GM12878 (cell line): ENCODE measurements around the gene KANSL3. TPM values are rescaled to one million over a fixed set of nuclear protein-coding genes. Genes with fewer than 3 reads are reported as not detected.

ENCODE experiments used
- ATAC-seq: fragments of 200-7000 bp; cut with Tn5 transposase; 3 replicates; pipeline ENCODE4 v1.9.1; 2020; ENCODE audit warnings: mild to moderate bottlenecking, moderate library complexity
- BruUV-seq: library from RNA; stranded (reverse); fragments of 400-500 nt; replicated peaks from 2 replicates; lab custom pipeline; 2021; lab: Mats Ljungman, UMichigan
- CTCF ChIA-PET: fragments of 300-600 bp; sonication (Branson Sonifier 250); formaldehyde crosslinking; extraction: SDS; loops from one replicate; lab custom pipeline; 2021; ENCODE audit warnings: inconsistent platforms; lab: Yijun Ruan, JAX
- POLR2A ChIA-PET: fragments of 350-600 bp; formaldehyde crosslinking; extraction: SDS; loops from one replicate; lab custom pipeline; 2021; ENCODE audit warnings: inconsistent platforms; lab: Charles Lee
- RAD21 ChIA-PET: fragments of 300-600 bp; sonication (Branson Sonifier 250); formaldehyde crosslinking; loops from one replicate; lab custom pipeline; 2023; ENCODE audit warnings: antibody characterized with exemption; ENCODE audit not compliant: unreplicated experiment; lab: Charles Lee
- SMC1A ChIA-PET: fragments of 300-600 bp; sonication (Branson Sonifier 250); formaldehyde crosslinking; loops from one replicate; lab custom pipeline; 2023; ENCODE audit not compliant: unreplicated experiment, uncharacterized antibody; lab: Charles Lee
- DNase-seq: peaks from one replicate; pipeline ENCODE4 v3.0.0-alpha.2; 2011; ENCODE audit warnings: low read depth, low spot score
- FAIRE-seq: peaks from 3 replicates; lab custom pipeline; 2011; peaks lifted over from hg19 to GRCh38; lab: Jason Lieb, UNC
- H2AFZ ChIP-seq: 2 replicates; pipeline ENCODE4 v1.6.0; 2011; ENCODE audit warnings: low read depth, low read length, control low read depth; ENCODE audit not compliant: control insufficient read depth
- H3K27ac ChIP-seq: 2 replicates; pipeline ENCODE4 v1.5.1; 2011; ENCODE audit warnings: control low read depth; ENCODE audit not compliant: control insufficient read depth, insufficient read depth
- H3K27me3 ChIP-seq, 2 experiments: replicated peaks in 1 of 2; 2 replicates each; pipeline versions ENCODE4 v1.6.0 to v1.6.1; 2011; ENCODE audit warnings: low read length in 1 of 2; ENCODE audit not compliant: control insufficient read depth in 2 of 2, insufficient read depth in 2 of 2
- H3K36me3 ChIP-seq, 2 experiments: 2 replicates each; pipeline ENCODE4 v1.5.1; 2011; ENCODE audit warnings: low read length in 1 of 2; ENCODE audit not compliant: control insufficient read depth in 2 of 2, insufficient read depth in 2 of 2
- H3K4me1 ChIP-seq: 2 replicates; pipeline ENCODE4 v1.6.1; 2011; ENCODE audit warnings: mild to moderate bottlenecking, low read length, moderate library complexity, mixed read lengths; ENCODE audit not compliant: control insufficient read depth, insufficient read depth
- H3K4me2 ChIP-seq: 2 replicates; pipeline ENCODE4 v1.6.0; 2011; ENCODE audit warnings: control low read depth; ENCODE audit not compliant: control insufficient read depth, insufficient read depth
- H3K4me3 ChIP-seq: fragments of 200-600 bp; sonication (generic); 2 replicates; pipeline ENCODE4 v1.5.1; 2016
- H3K79me2 ChIP-seq: 2 replicates; pipeline ENCODE4 v1.6.0; 2011; ENCODE audit warnings: low read length; ENCODE audit not compliant: control insufficient read depth, insufficient read depth
- H3K9ac ChIP-seq: 2 replicates; pipeline ENCODE4 v1.8.0; 2011; ENCODE audit warnings: low read length, control low read depth, mixed read lengths; ENCODE audit not compliant: control insufficient read depth, insufficient read depth
- H3K9me3 ChIP-seq: replicated peaks from 3 replicates; pipeline ENCODE4 v1.5.1; 2011; ENCODE audit warnings: mild to moderate bottlenecking, low read length; ENCODE audit not compliant: control insufficient read depth, insufficient read depth
- H4K20me1 ChIP-seq: 2 replicates; pipeline ENCODE4 v1.6.0; 2011; ENCODE audit not compliant: control insufficient read depth, insufficient read depth
- IRF3 ChIP-seq: fragments of 450-650 bp; IDR thresholded peaks from 2 replicates; pipeline ENCODE4 v1.6.1; 2014; ENCODE audit warnings: mild to moderate bottlenecking
- PBX3 ChIP-seq: IDR thresholded peaks from 2 replicates; pipeline ENCODE4 v1.6.1; 2011; ENCODE audit warnings: mild to moderate bottlenecking, low read depth, low read length, moderate library complexity; ENCODE audit not compliant: insufficient replicate concordance
- RAD51 ChIP-seq: fragments of 450-650 bp; IDR thresholded peaks from 2 replicates; pipeline ENCODE4 v1.6.1; 2016; ENCODE audit warnings: moderate library complexity, mild to moderate bottlenecking, inconsistent platforms
- RBBP5 ChIP-seq: fragments of 200-600 bp; sonication (generic); conservative IDR thresholded peaks from 2 replicates; pipeline ENCODE4 v1.6.1; 2016
- RELB ChIP-seq: fragments of 450-650 bp; IDR thresholded peaks from 2 replicates; pipeline ENCODE4 v1.6.1; 2017; ENCODE audit warnings: low read depth, mild to moderate bottlenecking, moderate library complexity
- REST ChIP-seq: IDR thresholded peaks from 2 replicates; pipeline ENCODE4 v1.6.1; 2012; ENCODE audit warnings: mild to moderate bottlenecking, low read depth, low read length
- SIX5 ChIP-seq: IDR thresholded peaks from 2 replicates; pipeline ENCODE4 v1.6.1; 2011; ENCODE audit warnings: mild to moderate bottlenecking, low read depth, low read length, moderate library complexity; ENCODE audit not compliant: severe bottlenecking
- SREBF1 ChIP-seq: IDR thresholded peaks from 2 replicates; pipeline ENCODE4 v1.6.1; 2012; ENCODE audit warnings: mild to moderate bottlenecking, low read length
- ZNF217 ChIP-seq: fragments of 450-650 bp; IDR thresholded peaks from 2 replicates; pipeline ENCODE4 v1.6.1; 2017; ENCODE audit warnings: antibody characterized with exemption, mild to moderate bottlenecking
- WGBS: methylation state at CpG from one replicate; pipeline ENCODE4 v1.1.6; 2016; ENCODE audit warnings: low lambda C conversion rate; ENCODE audit not compliant: insufficient replicate concordance, insufficient coverage; ENCODE audit errors: missing lambda C conversion rate; 5-methylcytosine and 5-hydroxymethylcytosine counted together
- in situ Hi-C: fragments of 300-500 bp; cut with MboI; formaldehyde crosslinking; loops from 9 replicates; pipeline ENCODE4 v1.14.3; 2018; ENCODE audit warnings: mixed read lengths
- intact Hi-C: fragments of 100-400 bp; cut with micrococcal nuclease; formaldehyde crosslinking; loops from one replicate; pipeline ENCODE4 v1.14.2; 2022; ENCODE audit not compliant: unreplicated experiment
- polyA plus RNA-seq, 11 experiments: library from polyadenylated mRNA; depleted of rRNA in 4 of 11; unstranded in 6 of 11; stranded (reverse) in 5 of 11; fragments of >200 nt; fragmentation: Nextera tagmentation in 4 of 11; fragmentation: Illumina TruSeq in 1 of 11; extraction: Ambion mirVana in 4 of 11; extraction: Trizol in 1 of 11; gene quantifications; 1 replicate in 1 of 11; 2 replicates in 10 of 11; pipeline versions ENCODE4 v1.2.1 to v1.2.3, GENCODE V29; 2011 to 2016; ENCODE audit warnings: inconsistent platforms in 2 of 11, missing spikeins in 2 of 11, low read depth in 1 of 11
- total RNA-seq, 4 experiments: library from RNA; depleted of rRNA in 3 of 4; stranded (reverse); fragments of >200 nt in 3 of 4; fragmentation: Illumina TruSeq in 1 of 4; extraction: Trizol in 1 of 4; gene quantifications; 2 replicates each; pipeline versions ENCODE4 v1.2.1 to v1.2.3, GENCODE V29; 2013 to 2021

Gene KANSL3
- total and polyA plus RNA-seq, 10 of the 15 experiments (the other 5 are each of a cell fraction or from before 2014, with no cell fraction given): 5.6 to 25.9 (median 16.7) TPM

DNA sequence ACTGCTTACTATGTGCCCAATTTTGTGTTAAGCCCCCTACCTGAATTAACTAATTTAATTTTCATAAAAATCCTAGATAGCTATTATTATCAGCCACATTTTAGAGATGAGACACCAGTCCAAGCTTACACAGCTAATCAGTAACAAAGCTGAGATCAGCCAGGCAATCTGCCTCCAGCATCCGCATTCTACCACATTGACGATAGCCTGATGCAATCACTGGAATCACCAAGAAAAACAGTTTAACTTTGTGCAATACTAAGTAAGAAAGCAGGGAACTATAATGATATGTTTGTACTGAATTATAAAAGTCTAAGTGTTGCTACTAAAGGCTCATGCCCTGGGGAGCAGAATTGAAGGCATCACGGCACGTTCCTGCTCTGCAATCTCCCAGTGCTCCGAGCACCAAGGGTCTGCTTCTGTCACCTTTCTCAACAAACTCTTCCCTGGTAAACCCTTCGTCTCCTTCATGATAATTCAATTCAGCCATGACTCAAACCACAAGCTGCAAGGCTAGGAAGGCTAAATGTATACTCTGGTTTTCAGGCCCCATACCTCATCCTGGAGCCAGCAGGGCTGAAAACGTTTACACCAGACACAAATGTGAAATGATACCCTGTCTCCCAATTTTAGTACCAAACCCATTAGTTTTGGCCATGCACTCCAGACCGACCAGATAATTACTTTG lies 19.4 kb downstream of the KANSL3 start:
- ChIA-PET CTCF (interaction anchor here (0.6 kb wide), 1 partner anchor 138 kb away, joined by 3 read pairs; no protein-coding TSS in a partner anchor), POLR2A (no interaction called here), SMC1A (interaction anchor here (0.8 kb wide), 1 partner anchor 10 kb away, joined by 3 read pairs; no protein-coding TSS in a partner anchor), RAD21 (no interaction called here)
- no peak overlapping the region for H3K4me3 ChIP-seq
- WGBS: 83% methylated on average over 8 of the region's 8 CpGs
- no TSS peak for BruUV-seq
- TF ChIP-seq RAD51 (no peak), RELB (no peak), RBBP5 (no peak), ZNF217 (no peak), IRF3 (no peak), SIX5 (no peak), REST (no peak), SREBF1 (no peak), PBX3 (no peak)
- H3K27ac ChIP-seq: no peak overlapping the region
- peaks cover 9 to 16% of the 10 kb centered on the region in 2 experiments; a peak in 3 of 4 replicates for H3K36me3 ChIP-seq
- DNase-seq: no peak
- no peak overlapping the region for H3K9ac ChIP-seq
- H3K79me2 ChIP-seq: no peaks in the 10 kb centered on the region
- H3K4me1 ChIP-seq: no peaks in the 10 kb centered on the region
- H3K4me2 ChIP-seq: no peak overlapping the region
- intact Hi-C loops (no loop called here), in situ Hi-C loops (no loop called here)
- H3K9me3 ChIP-seq: no peaks in the 10 kb centered on the region
- no peak for ATAC-seq
- no peak overlapping the region for H2AFZ ChIP-seq
- no peaks in the 10 kb centered on the region for H3K27me3 ChIP-seq
- no peak for FAIRE-seq
- H4K20me1 ChIP-seq: no peaks in the 10 kb centered on the region
